Lower leg skin (tissue), 3 donors: Measurements from ENCODE around the gene CPEB4.

ENCODE experiments used
- CTCF ChIP-seq, 3 donors: fragments of 450-650 bp; IDR thresholded peaks; one replicate each; pipeline ENCODE4 v1.5.1; 2016; ENCODE audit warnings: antibody characterized with exemption in 3 of 3, mild to moderate bottlenecking in 3 of 3, moderate library complexity in 2 of 3
- POLR2A ChIP-seq, 2 donors: fragments of 450-650 bp; IDR thresholded peaks; one replicate each; pipeline ENCODE4 v1.6.1; 2016 to 2017; ENCODE audit warnings: antibody characterized with exemption in 2 of 2, mild to moderate bottlenecking in 1 of 2, moderate library complexity in 1 of 2

GRCh38 chr5:173950829-173951228 is 62.7 kb downstream of the CPEB4 start:
- TF ChIP-seq CTCF (IDR thresholded peaks at IDR 0.05) (no peak), POLR2A (IDR thresholded peaks at IDR 0.05) (no peak)
